NCI-H187 treated with DMSO at 0.1 percent for 48 hours (cell line): ENCODE results near the gene CAVIN2.

Experiments used
- DNase-seq: peaks from one replicate; lab custom pipeline; 2025; lab: John Stamatoyannopoulos, UW

CAVIN2 gene

DNA sequence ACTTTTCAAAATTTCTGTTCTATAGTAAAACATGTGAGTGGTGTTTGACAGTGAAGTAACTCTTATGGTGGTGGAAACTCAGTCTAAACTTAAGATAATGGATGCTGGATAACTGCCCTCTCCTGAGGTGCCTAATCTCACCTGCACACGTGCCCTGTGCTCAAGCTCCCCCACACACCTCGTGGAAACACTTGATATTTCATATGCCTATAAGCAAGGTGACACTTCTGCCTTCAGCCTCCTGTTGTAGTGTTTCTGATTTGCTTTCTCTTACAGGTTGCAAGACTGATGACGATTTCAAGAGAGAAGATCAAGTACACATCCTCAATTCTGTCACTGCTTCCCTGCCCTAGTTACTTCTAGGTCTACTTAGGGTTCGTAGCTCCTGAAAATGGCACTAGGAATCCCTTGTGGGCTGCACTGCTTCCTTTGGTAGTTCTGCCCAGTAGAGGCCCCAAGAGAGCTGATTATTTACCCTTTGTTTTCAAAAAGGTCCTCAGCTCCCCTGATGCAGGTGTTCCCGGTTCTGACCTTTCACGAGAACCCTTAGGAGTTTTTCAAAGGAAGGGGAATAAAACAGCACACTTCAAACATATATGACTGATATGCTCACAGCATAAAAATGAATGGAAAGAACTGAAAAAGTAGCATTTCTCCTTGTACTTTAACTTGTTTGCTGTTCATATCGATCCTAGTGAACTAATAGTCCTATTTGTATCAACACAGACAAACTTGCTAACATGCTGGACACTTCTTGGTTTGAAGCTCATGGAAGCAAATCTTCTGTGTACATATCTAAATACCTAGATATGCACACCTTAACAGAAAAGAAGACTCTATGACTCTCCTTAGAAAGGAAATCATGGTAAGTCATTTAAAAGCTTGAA, 6.7 kb downstream of the CAVIN2 start:
- no peak for DNase-seq

DNA sequence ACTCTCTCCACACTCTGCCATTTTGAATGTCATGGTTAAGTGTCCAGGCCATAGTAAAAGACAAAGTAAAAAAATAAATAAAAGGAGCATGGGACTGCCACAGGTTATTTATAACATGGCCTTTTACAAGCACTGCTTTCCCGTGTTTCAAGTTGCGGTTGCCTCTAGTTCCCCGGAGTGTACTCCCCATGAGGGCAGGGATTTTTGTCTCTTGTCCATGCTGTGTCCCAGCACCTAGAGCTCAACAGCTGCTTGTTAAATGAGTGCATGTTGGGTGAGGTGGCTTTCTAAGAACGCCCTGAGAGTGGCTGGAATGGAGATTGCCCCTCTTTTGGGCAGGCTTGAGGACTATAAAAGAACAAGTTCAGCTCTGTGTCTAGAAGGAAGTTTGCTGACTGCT, 8.4 kb downstream of the CAVIN2 start:
- no peak for DNase-seq

DNA sequence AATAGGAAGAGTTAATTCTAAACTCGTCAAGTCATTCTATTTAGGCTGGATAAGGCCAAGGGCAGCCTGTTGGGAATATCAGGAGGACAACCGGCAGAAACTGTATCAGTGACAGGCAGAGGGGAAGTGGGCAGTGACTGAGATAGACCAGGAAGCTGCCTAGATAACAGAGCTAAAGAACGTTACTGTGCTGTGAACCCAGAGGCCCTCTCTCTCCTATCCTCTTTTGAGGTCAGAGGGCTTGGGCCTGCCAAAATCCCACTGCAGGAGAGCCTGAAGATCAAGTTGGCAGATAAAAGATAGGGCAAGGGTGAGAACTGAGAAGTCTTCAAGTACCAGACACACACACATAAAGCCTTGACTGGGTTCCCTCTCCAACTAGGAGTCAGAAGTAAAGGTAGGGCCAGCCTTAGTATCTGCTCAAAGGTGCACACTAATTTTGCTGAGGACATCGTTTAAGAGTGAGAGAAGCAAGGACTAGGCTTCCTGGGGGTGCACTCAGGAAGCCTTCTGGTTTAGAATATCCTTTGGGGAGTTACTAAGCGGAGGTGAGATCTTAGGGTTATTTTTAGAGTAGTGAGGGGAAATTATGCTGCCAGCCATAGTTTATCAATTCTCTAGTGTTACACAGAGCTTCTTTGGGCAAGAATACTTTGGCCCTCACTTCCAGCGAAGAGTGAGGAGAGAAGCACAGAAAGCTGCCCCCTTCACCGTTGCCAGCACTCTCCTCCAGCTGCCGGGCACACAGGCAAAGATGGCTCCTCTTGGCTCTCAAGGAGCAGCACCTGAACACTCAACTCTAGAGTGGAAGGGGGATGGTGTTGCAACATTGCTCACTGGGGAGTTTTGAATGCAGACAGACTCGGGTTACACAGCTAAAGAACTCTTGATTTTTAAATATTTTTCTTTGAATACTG, 9.8 kb downstream of the CAVIN2 start:
- no peak for DNase-seq

DNA sequence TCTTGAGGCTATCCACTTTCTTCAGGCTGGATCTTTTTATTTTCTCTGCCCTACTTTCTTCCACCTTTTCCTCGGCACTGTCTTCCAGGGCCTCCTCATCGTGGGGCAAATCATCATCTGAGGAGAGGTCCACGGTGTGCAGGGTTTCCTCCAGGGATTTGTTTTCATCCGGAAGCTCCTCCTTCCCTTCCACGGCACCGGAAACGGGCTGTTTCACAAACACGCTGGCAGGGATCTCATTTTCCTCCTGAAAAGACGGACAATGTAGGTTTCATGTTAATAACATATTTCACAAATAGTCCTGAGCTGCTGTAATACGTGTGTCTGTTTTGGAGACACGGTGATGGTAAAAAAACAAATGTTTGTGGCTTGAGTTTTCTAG, 10.4 kb downstream of the CAVIN2 start:
- no peak for DNase-seq

DNA sequence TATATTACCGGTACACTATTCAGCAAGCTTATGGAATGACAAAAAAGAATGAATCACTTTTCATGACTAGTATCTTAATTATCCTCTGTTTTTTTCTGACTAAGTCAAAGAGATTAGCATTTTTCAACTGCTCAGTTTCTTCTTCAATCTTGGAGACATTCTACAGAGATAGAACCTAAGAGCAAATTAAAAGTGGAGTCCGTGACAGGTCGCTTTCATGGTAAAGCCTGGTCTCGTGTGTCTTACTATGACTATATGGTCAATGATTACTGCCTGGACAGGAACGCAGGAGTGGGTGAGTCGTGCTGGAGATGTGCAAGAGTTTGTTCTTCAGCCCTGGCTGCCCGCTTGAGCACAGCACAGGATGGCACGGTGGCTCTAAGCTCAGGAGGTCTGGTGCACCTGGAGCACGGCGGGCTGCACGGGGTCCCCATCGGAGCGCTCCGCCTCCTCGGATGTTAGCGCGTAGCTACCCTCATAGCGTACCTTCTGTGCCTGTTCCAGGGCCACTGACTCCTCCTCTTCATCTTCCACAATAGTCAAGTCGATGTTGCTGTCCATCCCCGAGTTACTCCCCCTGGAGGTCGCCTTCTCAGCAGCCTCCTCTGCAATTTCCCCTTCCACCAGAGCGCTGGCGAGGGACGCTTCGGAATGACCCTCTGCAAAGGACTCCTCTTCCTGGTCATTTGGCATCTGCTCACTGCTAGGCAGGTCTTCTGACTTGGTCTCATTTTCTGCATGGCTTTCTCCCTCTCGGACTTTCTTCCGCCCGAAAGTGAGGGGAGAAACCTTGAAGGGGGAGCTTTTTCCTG, 11.1 kb downstream of the CAVIN2 start:
- no peak for DNase-seq

DNA sequence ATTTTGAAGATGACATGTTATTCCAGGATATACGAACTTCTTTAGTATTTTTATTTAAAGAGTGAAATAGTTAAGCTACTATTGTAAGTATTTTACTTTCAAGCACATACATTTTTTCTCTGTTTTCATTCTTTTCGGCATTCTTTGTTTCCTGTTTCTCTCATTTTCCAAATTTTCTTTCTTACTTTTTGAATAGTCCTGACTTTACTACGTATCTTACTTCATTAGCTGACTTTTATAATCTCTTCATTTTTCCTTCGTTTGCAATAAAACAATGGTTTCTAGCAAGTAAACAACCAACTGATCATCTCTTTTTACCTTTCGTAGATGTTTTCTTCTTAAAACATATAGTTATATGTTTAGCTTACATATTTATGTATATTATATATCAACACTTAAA, 11.8 kb downstream of the CAVIN2 start:
- DNase-seq: no peak

DNA sequence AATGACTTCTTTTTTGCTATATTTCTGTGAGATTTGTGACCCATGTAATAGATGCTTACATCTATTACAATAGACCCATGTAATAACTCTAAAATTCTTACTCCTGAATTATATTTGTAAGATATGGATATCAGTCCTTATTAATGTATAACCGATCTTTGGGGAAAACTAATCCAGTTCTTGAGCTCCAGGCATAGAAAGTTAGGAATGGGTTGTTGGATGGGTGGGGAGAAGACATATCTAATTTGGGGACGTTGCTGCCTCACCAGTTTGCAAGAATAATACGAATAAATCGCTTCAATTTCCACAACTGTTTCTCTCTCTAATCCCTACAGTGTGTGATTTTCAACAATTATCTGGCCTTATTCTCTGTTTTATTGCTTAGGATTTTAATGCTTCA, 13.5 kb downstream of the CAVIN2 start:
- DNase-seq: no peak

DNA sequence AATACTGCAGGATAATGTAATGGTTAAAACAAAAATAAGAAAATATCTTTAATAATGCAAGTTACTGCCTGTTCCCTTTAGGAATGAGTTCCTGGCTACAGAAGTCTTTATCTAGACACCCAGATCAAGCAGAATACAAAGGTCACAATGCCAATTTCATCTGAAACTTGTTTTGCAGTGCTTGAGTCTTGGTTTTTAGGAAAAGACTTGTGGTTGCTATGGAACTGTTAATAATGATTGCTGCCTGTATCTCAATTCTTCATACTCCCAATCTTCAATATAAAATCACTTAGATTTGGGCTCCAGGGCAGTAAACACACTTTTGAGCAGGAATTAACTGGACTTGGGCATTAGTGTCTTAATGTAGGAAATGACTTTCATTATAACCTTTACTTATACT, 14.2 kb downstream of the CAVIN2 start:
- DNase-seq: no peak

DNA sequence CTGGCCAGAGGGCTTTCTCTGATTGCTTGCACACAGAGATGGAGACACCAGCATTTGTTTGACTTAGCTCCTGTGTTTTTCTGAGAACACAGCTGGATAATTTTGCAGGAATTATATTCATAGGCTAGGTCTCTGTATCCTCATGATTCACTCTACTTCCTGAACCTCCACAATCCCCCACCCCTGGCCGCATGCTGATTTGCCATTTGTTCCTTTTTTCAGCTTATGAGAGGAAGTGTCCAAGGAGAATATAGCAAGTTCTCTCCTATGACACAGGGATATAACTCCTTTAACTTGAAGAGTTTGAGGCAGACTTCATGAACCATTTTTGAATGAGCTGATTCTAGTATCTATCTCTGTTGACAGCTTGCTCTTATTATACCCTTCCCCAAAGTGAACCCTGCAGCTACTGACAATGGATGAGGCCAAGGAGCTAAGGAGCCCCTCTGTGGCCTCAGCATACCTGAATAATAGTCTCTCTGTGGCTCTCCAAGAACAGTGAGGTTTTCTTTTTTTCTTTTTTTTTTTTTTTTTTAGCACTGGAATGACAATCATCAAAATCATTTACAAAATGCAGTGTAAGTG, 15.4 kb downstream of the CAVIN2 start:
- DNase-seq: no peak

DNA sequence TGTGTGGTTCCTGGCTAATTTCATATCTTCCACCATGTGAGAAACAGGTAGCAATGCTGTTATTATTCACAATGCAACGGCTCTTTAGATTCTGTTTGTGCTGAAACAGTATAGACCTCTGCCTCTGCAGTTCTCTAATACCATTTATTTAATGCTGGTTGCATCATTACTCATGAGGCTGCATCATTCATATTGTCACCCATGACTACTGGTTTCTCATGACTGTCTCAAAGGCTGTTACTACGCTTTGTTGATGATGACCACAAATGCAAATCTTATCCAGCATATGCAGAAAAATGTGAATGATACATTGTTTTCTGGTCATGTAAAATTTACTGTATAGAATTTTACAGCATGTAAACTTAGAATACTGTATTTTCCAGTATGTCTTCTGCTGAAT, 22.5 kb downstream of the CAVIN2 start:
- no peak for DNase-seq

DNA sequence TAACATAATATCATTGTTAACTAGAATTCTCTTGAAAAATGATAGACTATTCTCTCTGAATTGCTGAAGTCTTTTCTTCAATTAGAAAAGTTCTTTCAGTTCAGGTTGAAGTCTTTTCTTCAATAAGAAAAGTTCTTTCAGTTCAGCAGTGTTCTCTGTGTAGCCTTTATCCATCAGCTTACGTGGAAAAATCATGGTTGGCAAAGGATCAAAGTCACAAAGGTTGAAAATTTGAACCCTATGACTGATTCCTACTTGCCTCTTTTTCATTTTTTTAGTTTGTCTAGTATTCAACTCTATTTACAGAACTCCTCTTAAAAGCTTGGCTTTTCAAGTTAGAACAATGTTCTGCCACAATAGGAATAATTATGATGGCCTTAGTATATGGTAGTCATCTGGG, 25.8 kb downstream of the CAVIN2 start:
- DNase-seq: no peak

DNA sequence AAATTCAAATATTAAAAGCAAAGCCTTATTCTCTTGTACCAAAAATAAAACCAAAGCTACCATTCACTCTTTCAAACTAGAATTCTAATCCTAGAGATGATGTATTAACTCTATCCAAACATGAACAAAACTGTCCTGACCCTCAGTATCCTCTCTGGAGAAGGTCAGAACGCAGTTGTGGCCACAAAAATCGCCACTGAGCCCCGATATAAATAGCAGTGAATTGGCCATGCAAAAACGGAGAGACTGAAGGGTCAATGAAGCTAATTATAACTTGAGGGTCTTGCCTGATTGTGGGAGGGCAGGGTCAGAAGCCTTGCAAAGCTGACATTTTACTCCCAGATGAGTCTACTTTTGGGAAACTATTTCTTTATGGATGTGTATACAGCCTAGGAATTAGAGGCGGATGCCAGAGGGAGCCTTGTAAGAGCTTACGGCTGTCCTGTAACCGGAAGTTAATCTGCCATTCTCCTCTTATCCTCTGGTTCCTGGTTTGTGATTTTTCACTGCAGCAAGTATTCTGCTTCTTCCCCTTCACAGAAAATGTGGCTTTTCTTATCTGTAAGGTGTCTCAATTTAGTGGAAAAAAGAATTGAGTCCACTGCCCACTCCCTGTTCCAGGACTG, 28.1 kb downstream of the CAVIN2 start:
- DNase-seq: no peak

DNA sequence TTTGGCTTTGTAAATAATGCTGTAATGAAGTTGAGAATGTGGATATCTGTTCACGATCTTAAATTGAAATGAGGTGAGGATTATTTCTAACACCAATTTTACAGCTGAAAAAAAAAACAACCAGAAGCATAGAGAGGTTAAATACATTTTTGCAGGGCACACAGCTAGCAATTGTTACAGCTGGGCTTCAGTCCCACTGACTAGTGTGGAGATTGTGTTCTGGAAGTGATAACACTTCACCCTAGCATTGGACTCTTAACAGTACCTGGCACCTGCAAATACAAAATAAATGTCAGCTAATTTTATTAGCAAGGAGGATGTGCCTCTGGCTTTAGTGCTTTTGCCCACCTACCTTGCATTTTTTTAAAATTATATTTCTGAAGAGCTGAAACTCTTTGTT, 28.8 kb downstream of the CAVIN2 start:
- no peak for DNase-seq

DNA sequence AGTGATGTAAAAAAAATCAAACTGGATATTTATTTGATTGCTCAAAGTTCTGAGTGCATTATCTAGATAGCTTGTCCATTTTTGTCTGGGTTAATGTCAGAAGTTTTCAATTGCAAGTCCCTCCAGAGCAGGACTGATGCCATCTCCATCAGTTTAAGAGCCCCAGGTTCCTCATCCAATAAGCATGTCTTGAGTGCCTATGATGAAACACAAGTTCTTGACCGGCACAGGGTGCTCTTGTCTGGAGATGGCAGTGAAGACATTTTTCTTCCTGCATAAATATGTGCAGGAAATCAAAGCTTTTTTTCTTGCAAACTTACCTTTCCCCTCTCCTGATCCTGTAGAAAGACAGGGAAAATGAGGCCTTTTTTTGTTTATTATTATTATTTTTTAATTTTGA, 31.9 kb downstream of the CAVIN2 start:
- no peak for DNase-seq

DNA sequence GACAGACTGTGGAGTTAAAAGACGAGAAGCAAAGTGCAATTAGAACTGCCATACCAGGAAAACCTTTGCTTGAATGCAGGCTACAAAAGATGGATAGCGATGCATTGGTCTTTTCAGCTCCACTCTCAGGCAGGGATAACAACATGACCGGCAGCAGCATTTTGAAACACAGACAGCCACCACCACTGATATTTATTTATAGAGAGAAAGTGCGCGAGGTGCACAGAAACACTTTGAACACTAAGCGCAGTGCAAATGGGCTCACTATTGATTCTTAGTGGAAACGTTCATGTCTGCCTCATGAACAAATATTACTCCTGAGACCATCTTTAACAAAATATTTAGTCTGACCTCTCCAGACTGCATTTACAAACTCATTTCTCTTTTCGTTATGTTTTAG, 32.9 kb downstream of the CAVIN2 start:
- no peak for DNase-seq

DNA sequence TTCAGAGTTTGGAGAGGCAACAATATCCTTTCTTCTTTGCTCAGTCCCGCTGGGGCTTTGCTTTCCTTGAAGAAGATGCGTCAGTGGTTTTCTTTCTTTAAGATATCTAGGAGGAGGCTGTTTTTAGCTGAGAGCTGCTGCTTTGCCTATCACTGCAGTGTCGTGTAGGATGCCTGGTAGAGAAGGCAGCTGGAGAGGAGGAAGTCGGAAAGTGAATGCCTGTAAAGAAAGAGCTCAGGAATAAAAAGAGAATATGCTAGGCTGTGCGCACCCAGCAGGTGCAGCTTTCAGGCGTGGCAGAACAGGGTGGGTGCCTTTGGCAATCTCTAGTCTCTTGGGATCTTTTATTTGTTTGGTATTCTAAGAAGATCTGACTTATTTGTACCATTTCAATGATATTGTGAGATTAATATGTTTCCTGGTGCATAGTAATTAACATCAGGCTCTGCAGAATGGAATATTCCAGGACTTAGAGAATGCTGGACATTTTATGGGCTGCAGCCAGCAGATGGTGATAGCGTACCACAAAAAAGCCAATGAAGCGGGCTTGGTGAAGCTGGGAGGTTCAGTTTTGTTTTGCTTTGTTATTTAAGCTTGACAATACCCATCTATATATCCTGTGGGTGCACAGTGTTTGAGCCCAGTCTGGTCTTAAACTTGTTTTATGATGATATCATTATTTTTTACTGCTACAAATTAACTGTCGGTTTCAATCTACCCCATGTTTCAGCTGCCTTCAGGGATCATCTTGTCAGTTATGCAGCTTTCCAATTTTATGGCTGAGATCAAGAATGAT, 34.9 kb downstream of the CAVIN2 start:
- no peak for DNase-seq

DNA sequence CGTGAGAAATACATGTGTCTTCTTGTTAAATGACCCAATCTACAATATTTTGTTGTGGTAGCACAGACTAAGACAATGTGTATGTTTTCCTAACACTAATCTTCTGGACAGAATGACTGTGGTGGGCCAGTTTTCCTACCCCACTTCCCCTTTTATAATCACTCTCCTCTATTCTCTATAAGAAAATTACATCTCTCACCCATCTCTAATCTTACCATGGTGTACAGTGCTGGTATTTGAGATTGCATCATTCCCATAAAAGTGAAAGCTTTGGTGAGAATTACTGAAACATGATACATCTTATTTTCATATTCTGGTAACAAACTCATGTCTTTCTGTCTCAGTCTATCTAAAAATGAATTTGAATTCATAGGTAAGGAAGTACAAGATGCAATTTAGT, 40.5 kb downstream of the CAVIN2 start:
- DNase-seq: no peak

DNA sequence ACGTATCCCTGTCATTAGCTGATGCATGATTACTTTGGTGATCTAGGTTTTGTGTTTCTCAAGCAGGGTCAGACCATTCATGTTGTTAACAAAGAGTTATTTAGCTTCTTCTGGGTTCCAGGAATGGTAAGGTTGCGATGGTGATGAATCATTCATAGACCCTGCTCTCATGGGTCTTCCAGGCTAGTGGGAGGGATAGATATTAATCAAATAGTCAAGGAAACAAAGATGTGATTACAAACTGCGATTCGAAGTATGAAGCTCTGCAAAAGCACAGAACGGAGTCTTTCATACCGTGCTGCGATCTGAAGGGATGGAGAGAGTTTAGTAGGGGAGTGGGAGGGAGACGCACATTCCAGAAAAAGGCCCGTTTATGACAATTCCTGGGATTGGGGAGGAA, 42.1 kb downstream of the CAVIN2 start:
- no peak for DNase-seq

DNA sequence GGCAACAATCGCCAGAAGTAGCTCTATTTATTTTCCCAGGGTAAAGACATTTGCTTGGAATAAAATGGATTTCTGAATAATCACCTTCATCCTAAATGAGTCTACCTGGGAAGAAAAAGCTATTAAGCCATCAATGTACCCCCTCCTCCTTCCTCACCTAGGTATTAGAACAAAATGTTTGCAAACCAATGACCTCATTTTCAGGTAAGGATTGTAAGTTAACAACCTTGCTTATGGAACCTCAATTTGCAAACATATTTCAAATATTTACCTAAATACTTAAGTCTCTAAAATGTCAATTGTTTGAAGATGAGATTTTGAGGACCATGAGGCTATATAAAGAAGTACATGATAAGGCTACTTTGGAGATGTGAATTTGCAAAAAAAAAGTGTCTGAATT, 43.9 kb downstream of the CAVIN2 start:
- DNase-seq: no peak

DNA sequence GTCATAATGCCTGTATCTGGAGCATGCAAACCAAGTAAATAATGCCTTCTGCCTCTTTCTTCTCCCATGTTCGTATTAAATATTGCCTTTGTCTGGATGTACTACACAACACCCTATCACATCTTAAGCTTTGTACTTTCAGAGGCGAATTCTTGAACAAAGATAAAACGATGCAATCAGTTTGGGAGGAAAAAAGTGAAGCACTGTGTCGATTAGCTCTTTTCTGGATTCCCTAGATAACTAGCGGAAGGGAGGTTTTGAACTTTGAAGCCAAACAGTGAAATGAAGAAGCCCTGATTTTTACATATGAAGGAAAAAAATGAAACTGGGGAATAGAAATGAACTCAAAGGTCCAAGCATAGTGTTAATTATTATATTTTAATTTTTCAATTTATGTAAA, 44.7 kb downstream of the CAVIN2 start:
- DNase-seq: no peak

DNA sequence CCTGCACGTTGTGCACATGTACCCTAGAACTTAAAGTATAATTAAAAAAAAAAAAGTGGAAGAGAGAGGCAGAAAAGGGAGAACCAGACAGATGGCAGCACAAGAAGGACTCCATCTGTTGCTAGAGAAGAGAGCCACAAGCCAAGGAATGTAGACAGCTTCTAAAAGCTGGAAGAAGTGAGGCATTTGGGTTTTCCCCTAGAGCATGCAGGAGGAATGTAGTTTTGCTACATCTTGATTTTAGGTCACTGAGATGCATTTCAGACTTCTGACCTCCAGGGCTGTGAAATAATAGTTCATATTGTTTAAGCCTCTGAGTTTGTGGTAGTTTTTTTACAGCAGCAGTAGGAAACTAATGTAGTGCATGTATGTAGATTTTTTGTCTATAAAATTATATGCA, 46.0 kb downstream of the CAVIN2 start:
- DNase-seq: no peak
